RWPE1 (cell line): ENCODE data around the gene OOSP4A.

Experiments used
- CTCF ChIA-PET: fragments of 350-600 bp; sonication (Branson Sonifier 250); formaldehyde crosslinking; extraction: SDS; loops from one replicate; lab custom pipeline; 2021; lab: Yijun Ruan, JAX
- POLR2A ChIA-PET: fragments of 400-600 bp; formaldehyde crosslinking; extraction: SDS; loops from one replicate; lab custom pipeline; 2020; ENCODE audit warnings: antibody characterized with exemption; ENCODE audit not compliant: low non-redundant PET; lab: Yijun Ruan, JAX
- DNase-seq: peaks from one replicate; pipeline ENCODE4 v3.0.0; 2012; ENCODE audit warnings: low spot score
- H3K27ac ChIP-seq: fragments of 450-650 bp; 2 replicates; pipeline ENCODE4 v1.5.1; 2017
- CTCF ChIP-seq: fragments of 450-650 bp; conservative IDR thresholded peaks from 2 replicates; pipeline ENCODE4 v1.5.1; 2017; ENCODE audit warnings: low read depth, mild to moderate bottlenecking

The OOSP4A gene

GRCh38 chr11:59963733-59964132 is at the start of gene OOSP4A:
Gene OOSP4A (plus strand): TSS chr11:59964033. CDS start chr11:59964033, 0 bp downstream.
- DNase-seq: no peak
- no peak for TF ChIP-seq CTCF
- ChIA-PET POLR2A (no interaction called here), CTCF (no interaction called here)
- H3K27ac ChIP-seq: no peak within 1 kb of the TSS

GRCh38 chr11:59918480-59918879 is 45.4 kb upstream of the OOSP4A start:
- DNase-seq: no peak
- H3K27ac ChIP-seq: no peak overlapping the region
- ChIA-PET CTCF (interaction anchor here (0.6 to 1.4 kb wide), 10 partner anchors 11 to 226 kb away, joined by 3 to 7 read pairs (median 5); partner anchors contain the start of gene OOSP3), POLR2A (no interaction called here)
- no peak for TF ChIP-seq CTCF

DNA sequence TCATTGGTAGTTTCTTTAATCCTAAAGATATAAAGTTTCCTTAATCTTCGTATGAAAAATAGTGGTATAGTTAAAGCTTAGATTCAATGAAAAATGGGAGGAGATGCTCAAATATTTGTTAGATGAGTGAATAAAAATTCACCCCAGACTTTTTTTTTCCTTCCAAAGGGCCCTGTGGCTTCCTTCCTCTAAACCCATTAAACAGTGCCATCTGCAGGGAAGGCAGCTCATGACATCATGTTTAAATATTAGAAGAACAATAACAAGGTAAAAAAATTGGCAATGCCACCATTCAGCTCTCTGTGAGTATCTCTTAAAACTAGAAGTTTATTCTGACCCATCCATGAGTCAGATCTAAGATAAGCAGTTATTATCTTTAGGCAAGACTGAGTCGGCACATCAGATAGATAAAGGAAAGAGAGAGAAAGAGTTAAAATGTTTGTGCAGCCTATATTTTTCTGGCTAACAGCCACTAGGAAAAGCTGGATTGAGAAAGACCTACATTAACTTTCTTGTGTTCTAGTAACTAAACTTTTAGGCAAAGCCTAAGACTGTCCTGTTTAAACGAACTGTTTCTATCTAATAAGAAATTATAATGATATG is 44.7 kb upstream of the OOSP4A start:
- POLR2A ChIA-PET: no interaction called here

DNA sequence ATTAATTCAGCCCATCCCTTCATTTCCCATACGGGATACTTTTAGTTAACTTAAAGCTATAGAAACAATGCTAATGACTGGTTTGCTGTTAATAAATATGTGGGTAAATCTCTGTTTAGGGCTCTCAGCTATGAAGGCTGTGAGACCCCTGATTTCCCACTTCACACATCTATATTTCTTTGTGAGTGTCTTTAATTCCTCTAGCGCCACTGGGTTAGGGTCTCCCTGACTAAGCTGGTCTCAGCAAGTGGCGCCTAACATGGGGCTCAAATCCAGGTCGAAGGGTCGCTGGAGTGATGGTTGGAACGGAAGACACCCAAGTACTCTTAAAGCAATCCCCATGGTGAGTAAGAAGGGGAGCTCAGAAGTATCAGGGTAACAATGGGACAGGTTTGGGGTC is 40.0 kb upstream of the OOSP4A start:
- CTCF ChIA-PET: interaction anchor here (0.7 kb wide), 1 partner anchor 101 kb away, joined by 4 read pairs; no protein-coding TSS in a partner anchor

More for the DNA sequence above, 44.7 kb upstream of the OOSP4A start:
- CTCF ChIA-PET: interaction anchor here (0.6 to 1.4 kb wide), 13 partner anchors 11 to 844 kb away, joined by 3 to 7 read pairs (median 5); partner anchors contain the start of gene OOSP3
- peak; percentile 45 for DNase-seq
- peak; percentile 52 for TF ChIP-seq CTCF
- no peak overlapping the region for H3K27ac ChIP-seq

GRCh38 chr11:59931688-59932087 is 32.1 kb upstream of the OOSP4A start:
- TF ChIP-seq CTCF: no peak
- CTCF ChIA-PET: interaction anchor here (0.6 kb wide), 1 partner anchor 23 kb away, joined by 3 read pairs; no protein-coding TSS in a partner anchor

More for the DNA sequence above, 40.0 kb upstream of the OOSP4A start:
- no peak for TF ChIP-seq CTCF
- H3K27ac ChIP-seq: no peak overlapping the region
- POLR2A ChIA-PET: no interaction called here
- no peak for DNase-seq

GRCh38 chr11:59938132-59938531 is 25.7 kb upstream of the OOSP4A start, which contains the start of gene OOSP1:
Gene OOSP1 (plus strand): TSS chr11:59938432. CDS start chr11:59938455, 23 bp downstream.
- no peak within 1 kb of the TSS for H3K27ac ChIP-seq
- ChIA-PET POLR2A (no interaction called here), CTCF (no interaction called here)
- TF ChIP-seq CTCF: no peak
- DNase-seq: no peak

More at GRCh38 chr11:59931688-59932087, 32.1 kb upstream of the OOSP4A start:
- no peak for DNase-seq
- no peak overlapping the region for H3K27ac ChIP-seq
- POLR2A ChIA-PET: no interaction called here
